CD14-positive monocyte (primary cell): ENCODE data around the gene KIAA1328. TPM values are rescaled to one million over a fixed set of nuclear protein-coding genes. Genes with fewer than 3 reads are reported as not detected.

Experiments
- DNase-seq, 3 donors: peaks; one replicate each; pipeline ENCODE4 v3.0.0-alpha.2; 2011 to 2022
- H2AFZ ChIP-seq: 2 replicates; pipeline ENCODE4 v1.6.0; 2012; ENCODE audit warnings: mild to moderate bottlenecking, low read depth, low read length, inconsistent platforms; ENCODE audit not compliant: insufficient read depth, poor library complexity, severe bottlenecking
- H3K27ac ChIP-seq, 2 donors: 1 replicate in 1 of 2; 2 replicates in 1 of 2; pipeline ENCODE4 v1.5.1; 2012 to 2013; ENCODE audit warnings: low read length in 2 of 2, control low read depth in 1 of 2, inconsistent platforms in 1 of 2, low read depth in 1 of 2, mild to moderate bottlenecking in 1 of 2
- H3K27me3 ChIP-seq, 2 donors: one replicate each; pipeline versions ENCODE4 v1.6.0 to v1.6.1; 2011 to 2013; ENCODE audit warnings: low read length in 2 of 2; ENCODE audit not compliant: control insufficient read depth in 2 of 2, insufficient read depth in 2 of 2
- H3K36me3 ChIP-seq, 2 donors: replicated peaks in 1 of 2; 1 replicate in 1 of 2; 2 replicates in 1 of 2; pipeline versions ENCODE4 v1.5.1 to v1.6.1; 2012 to 2013; ENCODE audit warnings: low read length in 2 of 2, control low read depth in 1 of 2, inconsistent platforms in 1 of 2, mild to moderate bottlenecking in 1 of 2; ENCODE audit not compliant: insufficient read depth in 2 of 2, control insufficient read depth in 1 of 2
- H3K4me1 ChIP-seq, 2 donors: 1 replicate in 1 of 2; 2 replicates in 1 of 2; pipeline versions ENCODE4 v1.5.1 to v1.6.1; 2012 to 2013; ENCODE audit warnings: low read length in 2 of 2, control low read depth in 1 of 2, inconsistent platforms in 1 of 2, mild to moderate bottlenecking in 1 of 2, moderate library complexity in 1 of 2; ENCODE audit not compliant: insufficient read depth in 2 of 2, control insufficient read depth in 1 of 2
- H3K4me2 ChIP-seq: replicated peaks from 2 replicates; pipeline ENCODE3; 2012; ENCODE audit warnings: low read length, moderate library complexity, mild to moderate bottlenecking; ENCODE audit not compliant: poor library complexity, severe bottlenecking; ENCODE audit errors: extremely low read depth
- H3K4me3 ChIP-seq, 3 experiments: fragments of 200-600 bp in 1 of 3; sonication (generic) in 1 of 3; replicated peaks in 1 of 3; 1 replicate in 2 of 3; 2 replicates in 1 of 3; pipeline ENCODE4 v1.5.1; 2011 to 2013; ENCODE audit warnings: low read length in 3 of 3, mild to moderate bottlenecking in 3 of 3, control low read depth in 2 of 3, low read depth in 2 of 3, inconsistent platforms in 1 of 3, moderate library complexity in 1 of 3
- H3K79me2 ChIP-seq: 2 replicates; pipeline ENCODE4 v1.6.0; 2012; ENCODE audit warnings: mild to moderate bottlenecking, control low read depth, inconsistent platforms, low read length, moderate library complexity; ENCODE audit not compliant: insufficient read depth
- H3K9ac ChIP-seq: 2 replicates; pipeline ENCODE4 v1.6.0; 2017; ENCODE audit warnings: low read length, mild to moderate bottlenecking; ENCODE audit not compliant: insufficient read depth, poor library complexity, severe bottlenecking
- H3K9me3 ChIP-seq, 2 donors: replicated peaks in 1 of 2; 1 replicate in 1 of 2; 2 replicates in 1 of 2; pipeline versions ENCODE4 v1.5.1 to v1.6.1; 2012 to 2013; ENCODE audit warnings: low read length in 2 of 2, control low read depth in 1 of 2; ENCODE audit not compliant: control insufficient read depth in 1 of 2, insufficient read depth in 1 of 2
- H4K20me1 ChIP-seq: 2 replicates; pipeline ENCODE4 v1.6.0; 2012; ENCODE audit warnings: mild to moderate bottlenecking, low read length, control low read depth, moderate library complexity; ENCODE audit not compliant: insufficient read depth
- H3K27ac Mint-ChIP-seq, 7 donors: one replicate each; pipeline ENCODE4 v1.8.0; 2020; ENCODE audit warnings: mild to moderate bottlenecking in 7 of 7, mixed read lengths in 7 of 7, moderate library complexity in 6 of 7, inconsistent platforms in 2 of 7
- H3K27me3 Mint-ChIP-seq, 3 donors: one replicate each; pipeline ENCODE4 v1.8.0; 2021 to 2022; ENCODE audit warnings: low read depth in 3 of 3, mild to moderate bottlenecking in 3 of 3, mixed read lengths in 3 of 3, moderate library complexity in 3 of 3, inconsistent platforms in 1 of 3
- H3K36me3 Mint-ChIP-seq, 2 donors: one replicate each; pipeline ENCODE4 v1.8.0; 2020; ENCODE audit warnings: mixed read lengths in 2 of 2, inconsistent platforms in 1 of 2, mild to moderate bottlenecking in 1 of 2
- H3K4me1 Mint-ChIP-seq: one replicate; pipeline ENCODE4 v1.8.0; 2020; ENCODE audit warnings: mild to moderate bottlenecking, mixed read lengths
- H3K4me3 Mint-ChIP-seq, 2 donors: one replicate each; pipeline ENCODE4 v1.8.0; 2020; ENCODE audit warnings: mild to moderate bottlenecking in 2 of 2, mixed read lengths in 2 of 2, moderate library complexity in 1 of 2
- H3K9me3 Mint-ChIP-seq, 7 donors: one replicate each; pipeline ENCODE4 v1.8.0; 2020 to 2022; ENCODE audit warnings: mixed read lengths in 7 of 7, mild to moderate bottlenecking in 6 of 7, moderate library complexity in 6 of 7, inconsistent platforms in 2 of 7
- CTCF ChIP-seq: fragments of 200-600 bp; IDR thresholded peaks from one replicate; pipeline ENCODE4 v1.8.0; 2022; ENCODE audit warnings: antibody characterized with exemption, mild to moderate bottlenecking
- WGBS: methylation state at CpG from one replicate; pipeline ENCODE4 v1.1.5; 2013; ENCODE audit warnings: missing lambda C conversion rate; ENCODE audit not compliant: insufficient coverage; 5-methylcytosine and 5-hydroxymethylcytosine counted together
- intact Hi-C, 2 donors: fragments of 100-400 bp; cut with micrococcal nuclease; formaldehyde crosslinking; loops; one replicate each; pipeline versions ENCODE4 v1.15.0 to v1.15.1; 2023
- polyA plus RNA-seq, 3 donors: library from polyadenylated mRNA; depleted of rRNA in 1 of 3; unstranded in 2 of 3; stranded (reverse) in 1 of 3; fragments of 300-500 nt in 2 of 3; fragments of >200 nt in 1 of 3; fragmentation: Illumina TruSeq in 2 of 3; gene quantifications; 1 replicate in 2 of 3; 2 replicates in 1 of 3; pipeline ENCODE4 v1.2.3, GENCODE V29; 2012 to 2021

Gene KIAA1328
- polyA plus RNA-seq, 3 donors, result 3.7 to 3.9 (median 3.8) TPM

DNA sequence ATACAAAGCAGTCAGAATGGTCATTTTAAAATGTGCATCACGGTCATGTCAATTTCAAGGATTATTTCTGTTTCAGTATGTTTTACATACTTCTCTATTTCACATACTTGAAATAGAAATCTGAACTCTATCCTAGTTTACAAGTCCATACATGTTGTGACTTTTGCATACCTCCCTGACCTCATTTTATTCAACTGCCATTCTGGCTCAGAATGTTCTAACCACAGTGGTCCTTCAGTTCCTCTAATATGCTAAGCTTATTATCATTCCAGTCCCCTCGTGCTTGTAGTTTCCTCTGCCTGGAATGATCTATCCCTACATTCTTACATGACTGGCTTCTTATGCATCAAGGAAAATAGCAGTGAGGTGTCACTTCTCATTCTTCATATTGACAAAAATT, 295.6 kb downstream of the KIAA1328 start:
- H3K9me3 ChIP-seq, result no peaks in the 10 kb centered on the region
- no peak overlapping the region for H3K27ac Mint-ChIP-seq
- no peak overlapping the region for H3K27ac ChIP-seq
- H4K20me1 ChIP-seq, result no peaks in the 10 kb centered on the region
- H3K9ac ChIP-seq, result no peak overlapping the region
- H3K4me3 Mint-ChIP-seq, result no peak overlapping the region
- no peaks in the 10 kb centered on the region for H3K36me3 ChIP-seq
- H3K27me3 ChIP-seq, result no peaks in the 10 kb centered on the region
- peaks cover 0 to 2% (median 0%) of the 10 kb centered on the region in 3 donors for H3K27me3 Mint-ChIP-seq
- H3K79me2 ChIP-seq, result no peaks in the 10 kb centered on the region
- H3K36me3 Mint-ChIP-seq, result no peaks in the 10 kb centered on the region
- intact Hi-C loops, result no loop called here
- H3K4me3 ChIP-seq, result no peak overlapping the region
- no peaks in the 10 kb centered on the region for H3K4me1 ChIP-seq
- no peak for DNase-seq
- no peak for TF ChIP-seq CTCF
- H3K9me3 Mint-ChIP-seq, result peaks cover 0 to 8% (median 0%) of the 10 kb centered on the region in 7 donors
- no peak overlapping the region for H3K4me2 ChIP-seq
- no CpG with 5 or more reads among the region's 2 CpGs for WGBS
- no peak overlapping the region for H2AFZ ChIP-seq
- H3K4me1 Mint-ChIP-seq, result no peaks in the 10 kb centered on the region

GRCh38 chr18:37135177-37135576, 306.2 kb downstream of the KIAA1328 start:
- H3K4me2 ChIP-seq, result no peak overlapping the region
- H3K36me3 ChIP-seq, result no peaks in the 10 kb centered on the region
- peaks cover 11 to 12% of the 10 kb centered on the region in 2 donors for H3K9me3 ChIP-seq
- H4K20me1 ChIP-seq, result no peaks in the 10 kb centered on the region
- no peaks in the 10 kb centered on the region for H3K4me1 Mint-ChIP-seq
- no peak overlapping the region for H2AFZ ChIP-seq
- intact Hi-C loops, result no loop called here
- peaks cover 4 to 13% (median 8%) of the 10 kb centered on the region in 7 donors for H3K9me3 Mint-ChIP-seq
- H3K27ac ChIP-seq, result no peak overlapping the region
- H3K4me1 ChIP-seq, result no peaks in the 10 kb centered on the region
- H3K9ac ChIP-seq, result no peak overlapping the region
- H3K4me3 Mint-ChIP-seq, result no peak overlapping the region
- TF ChIP-seq CTCF, result no peak
- H3K4me3 ChIP-seq, result no peak overlapping the region
- no peaks in the 10 kb centered on the region for H3K79me2 ChIP-seq
- no peak for DNase-seq
- WGBS, result no CpG with 5 or more reads among the region's 4 CpGs
- no peaks in the 10 kb centered on the region for H3K36me3 Mint-ChIP-seq
- H3K27me3 ChIP-seq, result no peaks in the 10 kb centered on the region
- no peak overlapping the region for H3K27ac Mint-ChIP-seq
- no peaks in the 10 kb centered on the region for H3K27me3 Mint-ChIP-seq
